Cardiac fibroblast (primary cell): ENCODE measurements around the gene SLC2A8.

ENCODE experiments used
- DNase-seq, 2 donors: peaks; one replicate each; pipeline versions ENCODE4 v3.0.0 to v3.0.0-alpha.2; 2010; ENCODE audit warnings: low read depth in 2 of 2
- H3K4me3 ChIP-seq, 2 donors: replicated peaks in 1 of 2; 1 replicate in 1 of 2; 2 replicates in 1 of 2; pipeline ENCODE4 v1.5.1; 2011; ENCODE audit warnings: low read depth in 2 of 2, low read length in 2 of 2, mild to moderate bottlenecking in 2 of 2, moderate library complexity in 1 of 2
- CTCF ChIP-seq: IDR thresholded peaks from one replicate; pipeline ENCODE4 v1.5.1; 2011; ENCODE audit warnings: low read depth, mild to moderate bottlenecking, low read length, inconsistent platforms

SLC2A8 gene

DNA sequence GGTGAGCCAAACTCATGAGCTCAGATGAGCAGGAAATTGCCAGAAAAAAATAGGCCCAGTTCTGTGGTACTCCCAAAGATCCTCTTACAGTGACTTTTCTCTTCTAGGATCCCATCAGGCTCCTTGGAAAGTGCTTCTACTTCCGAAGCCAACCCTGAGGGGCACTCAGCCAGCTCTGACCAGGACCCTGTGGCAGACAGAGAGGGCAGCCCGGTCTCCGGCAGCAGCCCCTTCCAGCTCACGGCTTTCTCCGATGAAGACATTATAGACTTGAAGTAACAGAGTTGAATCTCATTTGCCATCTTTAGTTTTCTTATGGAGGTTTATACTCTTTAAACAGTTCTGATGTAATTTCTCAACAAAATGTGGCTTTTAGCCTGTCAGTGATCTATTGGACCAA, 4.0 kb upstream of the SLC2A8 start:
- no peak for TF ChIP-seq CTCF
- H3K4me3 ChIP-seq = no peak overlapping the region
- no peak for DNase-seq

DNA sequence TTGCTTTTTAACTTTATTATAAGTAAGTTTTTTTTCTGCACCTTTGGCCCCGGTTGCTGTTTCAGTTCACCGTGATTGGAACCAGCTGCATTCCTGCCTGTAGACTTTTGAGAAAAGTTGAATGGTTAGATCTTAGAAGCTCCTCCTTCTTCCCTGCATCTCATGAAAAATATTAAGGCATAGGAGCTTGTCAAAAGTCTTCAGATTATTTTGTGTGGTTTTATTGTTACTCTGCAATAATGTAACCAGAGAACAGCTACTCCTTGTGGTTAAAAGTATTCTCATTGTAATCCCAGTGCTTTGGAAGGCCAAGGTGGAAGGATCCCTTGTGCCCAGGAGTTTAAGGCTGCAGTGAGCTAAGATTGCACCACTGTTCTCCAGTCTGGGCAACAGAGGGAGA, 3.3 kb upstream of the SLC2A8 start:
- H3K4me3 ChIP-seq = no peak overlapping the region
- DNase-seq = peak; percentile 36 to 60
- peak; percentile 48 for TF ChIP-seq CTCF

- TF ChIP-seq CTCF = no peak
- DNase-seq = no peak
- no peak overlapping the region for H3K4me3 ChIP-seq
Observed at GRCh38 chr9:127395497-127396252, 1.3 kb upstream of the SLC2A8 start.

- DNase-seq = no peak
- TF ChIP-seq CTCF = no peak
- peak overlapping the region; percentile 35 to 43 for H3K4me3 ChIP-seq
Observed at GRCh38 chr9:127396253-127396807, 639 bp upstream of the SLC2A8 start.

DNA sequence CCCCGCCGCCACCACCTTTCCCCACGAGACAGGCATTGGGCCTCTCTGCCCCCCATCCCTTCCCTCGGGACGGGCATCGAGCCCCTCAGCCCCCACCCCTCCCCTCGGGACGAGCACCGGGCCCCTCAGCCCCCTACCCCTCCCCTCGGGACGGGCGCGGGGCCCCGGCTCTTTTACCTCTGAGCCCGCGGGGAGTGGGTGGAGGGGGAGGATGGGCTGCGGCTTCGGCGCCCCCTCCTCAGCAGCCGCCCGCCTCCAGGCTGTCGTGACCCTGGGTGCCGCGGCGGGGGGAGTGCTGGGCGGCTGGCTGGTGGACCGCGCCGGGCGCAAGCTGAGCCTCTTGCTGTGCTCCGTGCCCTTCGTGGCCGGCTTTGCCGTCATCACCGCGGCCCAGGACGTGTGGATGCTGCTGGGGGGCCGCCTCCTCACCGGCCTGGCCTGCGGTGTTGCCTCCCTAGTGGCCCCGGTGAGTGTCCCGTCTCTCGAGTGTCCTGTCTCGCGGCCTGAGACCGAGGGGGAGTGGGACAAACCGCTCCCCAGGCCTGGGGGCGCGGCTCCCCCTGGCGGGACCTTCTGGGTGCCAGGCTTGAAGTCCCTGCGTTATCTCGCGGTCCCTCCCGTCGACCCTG, 791 bp downstream of the SLC2A8 start:
- H3K4me3 ChIP-seq = peak overlapping the region; percentile 56 to 61
- DNase-seq = peak; percentile 16 to 27

GRCh38 chr9:127398275-127398647, 1.3 kb downstream of the SLC2A8 start:
- H3K4me3 ChIP-seq = peak overlapping the region; percentile 56 to 61
- DNase-seq = no peak
- TF ChIP-seq CTCF = no peak

More for the DNA sequence above, 791 bp downstream of the SLC2A8 start:
- TF ChIP-seq CTCF = peak; percentile 40
